HPDE6-E6E7 (cell line): Measurements from ENCODE around the gene TFG.

ENCODE experiments used
- DNase-seq: peaks from one replicate; pipeline ENCODE4 v3.0.0; 2011; ENCODE audit warnings: missing footprints; ENCODE audit errors: extremely low spot score

The TFG gene

GRCh38 chr3:100754563-100755334 lies 45.5 kb downstream of the TFG start:
- DNase-seq: no peak

GRCh38 chr3:100756441-100756840 lies 47.1 kb downstream of the TFG start:
- no peak for DNase-seq

- DNase-seq: no peak
Observed at GRCh38 chr3:100759159-100759558, 49.9 kb downstream of the TFG start.

- no peak for DNase-seq
Observed at GRCh38 chr3:100759950-100760349, 50.7 kb downstream of the TFG start.

GRCh38 chr3:100760377-100760776 lies 51.1 kb downstream of the TFG start:
- no peak for DNase-seq

- peak; percentile 13 for DNase-seq
Observed at GRCh38 chr3:100761211-100761942, 52.1 kb downstream of the TFG start.

GRCh38 chr3:100761951-100762350 lies 52.7 kb downstream of the TFG start:
- no peak for DNase-seq

- no peak for DNase-seq
Observed at GRCh38 chr3:100765437-100765975, 56.2 kb downstream of the TFG start.

- DNase-seq: peak; percentile 42
Observed at GRCh38 chr3:100766069-100766468, 56.8 kb downstream of the TFG start.

- no peak for DNase-seq
Observed at GRCh38 chr3:100769693-100770092, 60.4 kb downstream of the TFG start.

GRCh38 chr3:100775226-100775625 lies 65.9 kb downstream of the TFG start:
- no peak for DNase-seq

GRCh38 chr3:100775669-100776068 lies 66.4 kb downstream of the TFG start:
- DNase-seq: no peak

- no peak for DNase-seq
Observed at GRCh38 chr3:100776097-100776729, 66.9 kb downstream of the TFG start.

- DNase-seq: no peak
Observed at GRCh38 chr3:100776746-100777145, 67.5 kb downstream of the TFG start.

GRCh38 chr3:100777271-100777670 lies 68.0 kb downstream of the TFG start:
- no peak for DNase-seq

GRCh38 chr3:100779480-100779879 lies 70.2 kb downstream of the TFG start:
- no peak for DNase-seq

- DNase-seq: no peak
Observed at GRCh38 chr3:100780071-100780622, 70.9 kb downstream of the TFG start.

GRCh38 chr3:100781301-100781700 lies 72.0 kb downstream of the TFG start:
- no peak for DNase-seq

- no peak for DNase-seq
Observed at GRCh38 chr3:100782348-100782747, 73.1 kb downstream of the TFG start.

GRCh38 chr3:100782906-100783305 lies 73.6 kb downstream of the TFG start:
- DNase-seq: no peak

GRCh38 chr3:100783619-100784018 lies 74.3 kb downstream of the TFG start:
- no peak for DNase-seq

GRCh38 chr3:100789579-100789978 lies 80.3 kb downstream of the TFG start:
- DNase-seq: no peak
